Spleen (tissue), 11 donors: ENCODE results near the gene CDKN1B. TPM values are rescaled to one million over a fixed set of nuclear protein-coding genes. Genes with fewer than 3 reads are reported as not detected.

Source experiments
- DNase-seq: peaks from one replicate; pipeline ENCODE4 v3.0.0-alpha.2; 2020
- H3K27ac ChIP-seq, 8 donors: fragments of 200-600 bp; sonication (generic) in 7 of 8; 1 replicate in 4 of 8; 2 replicates in 4 of 8; pipeline versions ENCODE4 v1.5.0 to v1.8.0; 2016 to 2021; ENCODE audit warnings: inconsistent platforms in 4 of 8, mild to moderate bottlenecking in 4 of 8, moderate library complexity in 1 of 8
- H3K27me3 ChIP-seq, 7 donors: fragments of 200-600 bp; sonication (generic) in 6 of 7; replicated peaks in 1 of 7; 1 replicate in 4 of 7; 2 replicates in 3 of 7; pipeline versions ENCODE4 v1.5.0 to v1.8.0; 2016 to 2021; ENCODE audit warnings: inconsistent platforms in 3 of 7, mild to moderate bottlenecking in 1 of 7
- H3K36me3 ChIP-seq, 6 donors: fragments of 200-600 bp; sonication (generic) in 5 of 6; 1 replicate in 4 of 6; 2 replicates in 2 of 6; pipeline versions ENCODE4 v1.5.0 to v1.8.0; 2016 to 2021; ENCODE audit warnings: inconsistent platforms in 2 of 6
- H3K4me1 ChIP-seq, 6 donors: fragments of 200-600 bp; sonication (generic) in 5 of 6; 1 replicate in 3 of 6; 2 replicates in 3 of 6; pipeline versions ENCODE4 v1.5.0 to v1.8.0; 2016 to 2021; ENCODE audit warnings: inconsistent platforms in 3 of 6
- H3K4me3 ChIP-seq, 8 donors: fragments of 200-600 bp; sonication (generic) in 7 of 8; 1 replicate in 4 of 8; 2 replicates in 4 of 8; pipeline versions ENCODE4 v1.5.0 to v1.8.0; 2016 to 2021; ENCODE audit warnings: inconsistent platforms in 4 of 8, mild to moderate bottlenecking in 4 of 8, moderate library complexity in 2 of 8
- H3K9me3 ChIP-seq, 8 donors: fragments of 200-600 bp; sonication (generic) in 7 of 8; 1 replicate in 4 of 8; 2 replicates in 4 of 8; pipeline versions ENCODE4 v1.5.0 to v1.8.0; 2016 to 2021; ENCODE audit warnings: inconsistent platforms in 4 of 8
- CTCF ChIP-seq, 11 experiments: fragments of 200-600 bp in 7 of 11; fragments of 450-650 bp in 4 of 11; sonication (generic) in 4 of 11; IDR thresholded peaks in 8 of 11; conservative IDR thresholded peaks in 3 of 11; 1 replicate in 7 of 11; 2 replicates in 4 of 11; pipeline versions ENCODE4 v1.4.0 to v1.8.0; 2016 to 2021; ENCODE audit warnings: antibody characterized with exemption in 11 of 11, inconsistent platforms in 4 of 11, mild to moderate bottlenecking in 1 of 11
- POLR2A ChIP-seq, 3 donors: fragments of 450-650 bp; IDR thresholded peaks; one replicate each; pipeline ENCODE4 v1.5.1; 2017; ENCODE audit warnings: antibody characterized with exemption in 3 of 3, mild to moderate bottlenecking in 1 of 3
- POLR2AphosphoS5 ChIP-seq, 3 donors: sonication (generic); formaldehyde crosslinking; IDR thresholded peaks; one replicate each; pipeline ENCODE4 v1.5.1; 2017; ENCODE audit warnings: antibody characterized with exemption in 3 of 3
- WGBS, 5 donors: extraction: QIAGEN DNeasy Blood & Tissue Kit in 3 of 5; methylation state at CpG; one replicate each; pipeline versions ENCODE4 v1.1.5 to v1.1.7; 2013 to 2018; 5-methylcytosine and 5-hydroxymethylcytosine counted together
- intact Hi-C: fragments of 100-400 bp; cut with DNase I; formaldehyde crosslinking; loops from one replicate; pipeline ENCODE4 v1.15.0; 2023; ENCODE audit warnings: low total_unique reads
- polyA plus RNA-seq, 3 donors: library from polyadenylated mRNA; stranded (reverse); fragments of 200-250 nt; gene quantifications; one replicate each; pipeline ENCODE4 v1.2.1, GENCODE V29; 2013
- total RNA-seq, 7 donors: library from RNA; depleted of rRNA in 3 of 7; stranded (reverse); fragments of >200 nt in 3 of 7; fragmentation: NEBNext Ultra II Directional in 4 of 7; extraction: Animal tissue kit (Norgen Biotek cat#: 25700) in 4 of 7; gene quantifications; one replicate each; pipeline versions ENCODE4 v1.1.0 to v1.2.1, GENCODE V29; 2016 to 2021
- donor health status: healthy with polysubstance abuse.
- donor health status: DM: no; HTN: no; CAD: no; lungs with moderate emphysema.
- donor health status: DM: no; HTN: no; CAD: no.
- donor health status: Bipolar disorder and iron deficiency.
- donor health status: healthy.
- donor health status: DM: no; HTN: no; CAD: no.
- donor health status: DM: yes; HTN: yes; CAD: no.

Gene CDKN1B
- total and polyA plus RNA-seq, 10 donors, result 34.9 to 95.2 (median 74.7) TPM

- TF ChIP-seq POLR2A (IDR thresholded peaks at IDR 0.05), result no peak
- TF ChIP-seq CTCF (IDR thresholded peaks at IDR 0.05 in 8 of 11, conservative IDR thresholded peaks at IDR 0.05 in 3 of 11), result no peak
- no peak for TF ChIP-seq POLR2AphosphoS5 (IDR thresholded peaks at IDR 0.05)
- intact Hi-C loops, result no loop called here
- H3K4me3 ChIP-seq, result no peak overlapping the region
Observed at GRCh38 chr12:12682284-12682683, 34.9 kb upstream of the CDKN1B start.

DNA sequence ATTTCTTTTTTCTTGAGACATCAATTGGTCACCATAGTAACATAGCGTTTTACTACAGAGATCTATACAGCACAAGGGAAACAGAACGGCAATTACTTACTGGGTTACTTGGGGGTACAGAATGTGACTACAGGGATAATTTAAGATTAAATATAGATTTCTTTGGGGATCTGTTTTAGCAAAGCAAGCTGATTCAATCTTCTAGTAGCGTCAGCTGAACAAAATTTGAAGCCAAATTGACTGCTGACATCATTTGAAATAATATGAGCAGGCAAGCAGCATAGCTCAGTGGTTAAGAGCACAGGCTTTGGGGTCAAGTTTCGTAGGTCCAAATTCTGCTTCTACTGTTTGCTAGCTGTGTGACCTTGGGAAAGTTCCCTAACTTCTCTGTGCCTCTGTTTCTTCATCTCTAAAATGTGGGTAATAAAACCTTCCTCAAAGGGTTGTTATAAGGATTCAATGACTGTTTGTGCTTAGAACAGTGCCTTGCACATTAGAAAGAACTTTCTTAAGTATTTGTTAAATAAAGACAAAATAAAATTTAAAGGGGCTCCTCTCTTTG lies 34.0 kb upstream of the CDKN1B start:
- Histone ChIP-seq H3K9me3 (no peaks in the 10 kb centered on the region), H3K4me1 (peaks cover 0 to 2% (median 0%) of the 10 kb centered on the region in 6 donors), H3K36me3 (no peaks in the 10 kb centered on the region), H3K4me3 (no peak overlapping the region), H3K27me3 (no peaks in the 10 kb centered on the region), H3K27ac (no peak overlapping the region)
- WGBS, 5 donors, result 88 to 95% (median 92%) methylated on average over 4 of the region's 4 CpGs
- intact Hi-C loops, result no loop called here
- TF ChIP-seq POLR2A (IDR thresholded peaks at IDR 0.05), result no peak
- no peak for TF ChIP-seq CTCF (IDR thresholded peaks at IDR 0.05 in 8 of 11, conservative IDR thresholded peaks at IDR 0.05 in 3 of 11)
- TF ChIP-seq POLR2AphosphoS5 (IDR thresholded peaks at IDR 0.05), result no peak
- no peak for DNase-seq

More at GRCh38 chr12:12682284-12682683, 34.9 kb upstream of the CDKN1B start:
- peaks cover 0 to 2% (median 0%) of the 10 kb centered on the region in 6 donors for H3K4me1 ChIP-seq
- no peaks in the 10 kb centered on the region for H3K9me3 ChIP-seq
- H3K27ac ChIP-seq, result no peak overlapping the region
- no peak for DNase-seq
- H3K27me3 ChIP-seq, result no peaks in the 10 kb centered on the region
- H3K36me3 ChIP-seq, result no peaks in the 10 kb centered on the region

GRCh38 chr12:12683725-12684124 lies 33.4 kb upstream of the CDKN1B start:
- no peak for DNase-seq
- Histone ChIP-seq H3K4me3 (no peak overlapping the region), H3K36me3 (no peaks in the 10 kb centered on the region), H3K27ac (no peak overlapping the region), H3K4me1 (peaks cover 0 to 2% (median 0%) of the 10 kb centered on the region in 6 donors), H3K27me3 (no peaks in the 10 kb centered on the region), H3K9me3 (no peaks in the 10 kb centered on the region)
- intact Hi-C loops, result no loop called here
- WGBS, 5 donors, result 80 to 95% (median 84%) methylated on average over 3 of the region's 3 CpGs
- TF ChIP-seq CTCF (IDR thresholded peaks at IDR 0.05 in 8 of 11, conservative IDR thresholded peaks at IDR 0.05 in 3 of 11) (no peak), POLR2AphosphoS5 (IDR thresholded peaks at IDR 0.05) (no peak), POLR2A (IDR thresholded peaks at IDR 0.05) (no peak)

- peaks cover 0 to 2% (median 0%) of the 10 kb centered on the region in 6 donors for H3K4me1 ChIP-seq
Observed at GRCh38 chr12:12684375-12685106, 32.6 kb upstream of the CDKN1B start.

More at GRCh38 chr12:12684375-12685106, 32.6 kb upstream of the CDKN1B start:
- TF ChIP-seq POLR2AphosphoS5 (IDR thresholded peaks at IDR 0.05) (no peak), POLR2A (IDR thresholded peaks at IDR 0.05) (no peak), CTCF (IDR thresholded peaks at IDR 0.05 in 8 of 11, conservative IDR thresholded peaks at IDR 0.05 in 3 of 11) (no peak)
- no peak for DNase-seq
- WGBS, 5 donors, result 19 to 34% (median 30%) methylated on average over 5 of the region's 5 CpGs
- intact Hi-C loops, result no loop called here
- no peaks in the 10 kb centered on the region for H3K9me3 ChIP-seq
- no peaks in the 10 kb centered on the region for H3K27me3 ChIP-seq
- H3K27ac ChIP-seq, result no peak overlapping the region
- no peak overlapping the region for H3K4me3 ChIP-seq
- H3K36me3 ChIP-seq, result no peaks in the 10 kb centered on the region
